DND-41 (cell line): ENCODE measurements around the gene IQCM.

Source experiments
- CTCF ChIP-seq: IDR thresholded peaks from 2 replicates; pipeline ENCODE4 v1.5.1; 2012; ENCODE audit warnings: borderline replicate concordance, low read length, moderate library complexity, mild to moderate bottlenecking; ENCODE audit not compliant: poor library complexity, severe bottlenecking; ENCODE audit errors: extremely low read depth
- EZH2 ChIP-seq: IDR thresholded peaks from 3 replicates; pipeline ENCODE4 v1.6.1; 2012; ENCODE audit warnings: borderline replicate concordance, low read depth, mild to moderate bottlenecking, moderate library complexity, low read length, inconsistent platforms; ENCODE audit not compliant: severe bottlenecking

DNA sequence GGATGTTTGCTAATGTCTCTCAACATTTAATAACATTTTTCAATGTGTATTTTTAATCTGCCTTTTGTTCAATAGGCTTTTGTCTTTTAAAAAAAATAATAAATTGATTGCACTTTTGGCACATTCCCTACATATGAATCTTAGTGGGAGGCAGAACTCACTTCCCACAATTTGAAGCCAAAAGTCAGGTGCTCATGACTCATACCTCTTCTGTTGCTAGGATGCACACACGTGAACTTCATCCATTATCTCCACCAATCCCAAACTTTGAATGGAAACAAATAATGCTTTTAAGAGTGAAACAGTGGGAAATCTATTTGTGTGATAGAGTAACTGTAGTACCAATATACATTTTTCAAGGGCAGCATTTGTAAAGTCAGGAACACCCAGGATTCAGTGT is 260.5 kb downstream of the IQCM start:
- TF ChIP-seq CTCF (no peak), EZH2 (no peak)
